GM20431 (cell line): ENCODE results near the gene MAP4K3.
"Not testable (repeated sequence)": the region's sequence is repeated elsewhere in the genome, so short reads cannot be mapped to it uniquely, and the experiment has no call there.

Experiments
- in situ Hi-C: fragments of 300-500 bp; cut with MseI, MboI; formaldehyde crosslinking; loops from one replicate; pipeline ENCODE4 v1.15.0; 2020; ENCODE audit warnings: low sequenced_read_pairs; ENCODE audit not compliant: unreplicated experiment

The MAP4K3 gene

GRCh38 chr2:39265315-39265714, 171.8 kb downstream of the MAP4K3 start:
- in situ Hi-C loops: no loop called here

DNA sequence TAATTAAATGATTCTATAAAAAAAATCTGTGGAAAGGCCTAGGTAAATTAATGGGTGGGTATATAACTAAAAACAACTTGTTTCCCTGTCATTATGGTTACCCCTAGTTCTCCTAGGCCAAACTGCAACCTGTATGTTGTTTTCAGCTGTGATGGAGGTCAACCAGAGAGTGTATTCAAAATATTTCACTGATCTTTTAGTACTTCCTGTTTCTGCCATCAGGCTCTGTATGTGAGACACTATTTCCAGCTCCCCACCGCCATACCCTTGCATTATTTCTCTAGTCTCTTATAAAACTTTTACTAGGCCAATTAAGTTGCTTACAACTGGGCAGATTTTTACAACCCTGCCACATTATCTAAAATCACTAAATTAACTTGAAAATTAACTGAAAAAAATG, 172.4 kb downstream of the MAP4K3 start:
- in situ Hi-C loops: no loop called here

DNA sequence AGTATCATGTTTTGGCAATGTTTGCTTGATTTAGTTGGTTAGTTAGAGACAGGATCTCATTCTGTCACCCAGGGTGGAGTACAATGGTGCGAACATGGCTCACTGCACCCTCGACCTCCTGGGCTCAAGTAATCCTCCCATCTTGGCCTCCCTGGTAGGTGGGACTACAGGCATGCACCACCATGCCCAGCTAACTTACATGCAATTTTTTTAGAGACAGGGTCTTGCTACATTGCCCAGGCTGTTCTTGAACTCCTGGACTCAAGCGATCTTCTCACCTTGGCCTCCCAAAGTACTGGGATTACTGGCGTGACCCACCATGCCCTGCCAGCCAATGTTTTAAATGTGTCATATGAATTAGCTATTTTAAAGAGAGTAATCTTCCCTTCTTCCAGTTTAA, 177.0 kb downstream of the MAP4K3 start:
- in situ Hi-C loops: no loop called here

GRCh38 chr2:39256040-39256439, 181.0 kb downstream of the MAP4K3 start:
- in situ Hi-C loops: no loop called here

GRCh38 chr2:39252888-39253518, 184.1 kb downstream of the MAP4K3 start:
- in situ Hi-C loops: no loop called here

DNA sequence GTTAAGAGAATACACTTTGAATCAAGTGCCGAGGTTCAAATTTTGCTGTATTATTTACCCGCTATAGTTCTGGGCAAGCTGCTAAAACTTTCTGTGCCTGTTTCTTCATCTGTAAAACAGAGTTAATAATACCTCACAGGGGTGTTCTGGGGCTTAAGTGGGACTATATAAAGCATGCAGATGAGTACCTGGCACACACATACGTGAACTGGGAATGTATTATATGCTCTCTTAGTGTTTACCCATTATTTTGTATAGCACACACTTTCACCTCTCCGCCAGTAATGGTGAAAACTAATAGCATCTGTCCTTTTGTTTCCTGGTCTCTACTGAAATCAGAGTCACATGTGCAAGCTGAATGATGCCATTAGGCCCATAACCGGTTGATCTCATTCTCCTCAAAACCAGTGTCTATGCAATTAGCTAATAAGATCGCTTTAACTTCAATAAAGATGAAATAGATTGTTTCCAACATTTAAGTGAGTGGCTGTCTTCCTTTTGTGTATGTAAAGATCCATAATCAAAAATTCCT, 189.5 kb downstream of the MAP4K3 start:
- in situ Hi-C loops: no loop called here

- in situ Hi-C loops: no loop called here
Observed at GRCh38 chr2:39246382-39246980, 190.6 kb downstream of the MAP4K3 start.

- in situ Hi-C loops: not testable (repeated sequence)
Observed at GRCh38 chr2:39244963-39245625, 192.0 kb downstream of the MAP4K3 start.

- in situ Hi-C loops: not testable (repeated sequence)
Observed at GRCh38 chr2:39244241-39244862, 192.7 kb downstream of the MAP4K3 start.

GRCh38 chr2:39243469-39244123, 193.5 kb downstream of the MAP4K3 start, which contains the start of gene CDKL4:
Gene CDKL4, minus strand, starts transcription at chr2:39243970.
- in situ Hi-C loops: no loop called here

DNA sequence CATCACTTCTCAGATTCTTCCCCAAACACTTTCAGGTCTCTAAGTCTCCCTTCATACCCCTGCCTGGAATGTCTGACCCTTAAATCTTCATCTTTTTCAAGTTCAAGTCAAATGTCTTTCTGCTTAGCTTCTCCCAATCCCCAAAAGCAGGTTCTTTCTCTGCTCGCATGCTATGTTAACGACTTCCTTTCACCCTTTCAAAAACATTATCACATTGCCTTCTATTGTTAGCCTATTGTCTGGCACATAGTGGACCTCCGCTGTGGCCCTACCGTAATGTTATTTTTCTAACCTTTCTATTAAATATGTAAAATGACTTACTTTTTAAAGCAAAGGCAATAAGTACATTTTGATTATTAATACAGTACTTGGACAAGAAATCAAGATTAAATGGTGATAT, 195.5 kb downstream of the MAP4K3 start:
- in situ Hi-C loops: no loop called here

GRCh38 chr2:39240758-39241157, 196.3 kb downstream of the MAP4K3 start:
- in situ Hi-C loops: no loop called here

- in situ Hi-C loops: loop anchor here (10.0 kb wide), 1 partner anchor 290 kb away; no protein-coding TSS in a partner anchor
Observed at GRCh38 chr2:39234754-39235153, 202.3 kb downstream of the MAP4K3 start.

- in situ Hi-C loops: loop anchor here (10.0 kb wide), 1 partner anchor 287 kb away; no protein-coding TSS in a partner anchor
Observed at GRCh38 chr2:39232141-39232540, 204.9 kb downstream of the MAP4K3 start.

- in situ Hi-C loops: loop anchor here (10.0 kb wide), 1 partner anchor 164 kb away; no protein-coding TSS in a partner anchor
Observed at GRCh38 chr2:39228413-39229209, 208.5 kb downstream of the MAP4K3 start.

DNA sequence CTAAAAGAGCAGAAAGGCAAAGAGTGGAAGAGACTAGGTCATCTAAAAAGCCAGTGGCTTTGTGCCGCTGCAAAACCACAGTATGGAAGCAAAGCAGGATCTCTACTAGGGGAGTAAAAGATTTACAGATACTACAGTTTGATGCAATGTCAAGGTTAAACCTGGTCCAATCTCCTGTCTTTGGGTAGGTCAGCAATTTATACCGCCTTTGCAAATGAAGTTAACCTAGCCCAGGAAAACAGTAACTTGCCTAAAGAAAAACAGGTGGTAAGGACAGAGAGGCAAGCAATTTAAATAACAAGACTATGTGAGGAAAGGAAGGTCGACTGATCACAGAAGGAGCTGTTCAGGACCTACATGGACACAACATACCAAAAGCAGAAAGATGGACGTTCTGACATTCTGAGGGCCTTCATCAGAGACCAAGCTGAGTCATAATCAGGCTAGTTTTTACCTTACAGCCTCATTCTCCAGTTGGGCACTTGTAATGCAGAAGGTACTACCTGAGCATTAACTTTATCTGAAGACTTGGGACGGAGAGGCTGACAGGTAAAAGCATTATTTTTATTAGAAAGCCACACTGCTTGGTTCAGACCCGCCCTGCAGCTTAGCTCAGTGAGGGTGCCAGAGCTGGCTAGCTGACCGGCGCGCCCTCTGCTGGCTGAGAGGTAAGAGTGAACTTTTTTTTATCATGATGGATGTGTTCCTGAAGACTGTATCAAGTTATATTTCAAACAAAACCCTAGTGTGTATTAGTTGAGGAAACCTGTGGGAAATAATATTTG, 209.3 kb downstream of the MAP4K3 start:
- in situ Hi-C loops: loop anchor here (10.0 kb wide), 1 partner anchor 163 kb away; no protein-coding TSS in a partner anchor

DNA sequence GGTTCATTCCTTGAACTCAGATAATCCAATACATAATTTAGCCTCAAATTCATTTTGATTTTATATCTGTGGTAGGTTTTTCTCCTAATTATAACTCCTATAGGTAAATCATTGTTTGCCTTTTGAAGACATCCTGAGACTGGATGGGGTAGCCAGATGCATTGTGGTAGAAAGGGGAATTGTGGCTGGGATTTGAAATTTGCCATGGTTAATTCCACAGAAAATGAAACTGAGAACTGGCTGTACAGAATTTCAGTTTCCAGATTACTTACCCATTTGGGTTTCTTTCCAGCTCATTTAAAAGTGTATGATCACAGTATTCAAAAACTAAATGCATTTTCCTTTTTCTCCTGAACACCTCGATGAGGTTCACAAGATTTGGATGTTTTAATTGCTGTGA, 211.5 kb downstream of the MAP4K3 start:
- in situ Hi-C loops: loop anchor here (10.0 kb wide), 1 partner anchor 161 kb away; no protein-coding TSS in a partner anchor

DNA sequence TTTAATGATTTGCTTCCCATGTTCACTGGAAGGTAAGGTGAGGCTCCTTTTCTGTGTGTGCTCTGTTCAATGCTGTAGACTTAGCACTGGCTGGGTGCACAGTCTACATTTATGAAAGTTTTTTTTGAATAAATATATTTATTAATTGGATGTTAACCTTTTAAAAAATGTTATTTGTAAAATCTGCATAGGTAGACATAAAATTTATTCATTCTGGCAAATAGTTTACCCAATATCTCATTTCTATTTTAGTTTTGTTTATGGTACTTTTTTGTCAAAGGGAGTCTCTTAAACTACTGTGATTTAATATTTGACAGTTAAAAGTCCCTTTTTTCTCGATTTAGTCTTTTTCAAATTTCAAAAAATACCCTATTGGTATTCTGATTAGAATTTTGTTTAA, 213.2 kb downstream of the MAP4K3 start:
- in situ Hi-C loops: loop anchor here (10.0 kb wide), 1 partner anchor 159 kb away; no protein-coding TSS in a partner anchor
